ENCODE results near the gene LMO7. TPM values are rescaled to one million over a fixed set of nuclear protein-coding genes. Genes with fewer than 3 reads are reported as not detected.

The LMO7 gene
- total and polyA plus RNA-seq, 2 of the 4 experiments (the other 2 are of a cell fraction): 266 to 367 TPM

DNA sequence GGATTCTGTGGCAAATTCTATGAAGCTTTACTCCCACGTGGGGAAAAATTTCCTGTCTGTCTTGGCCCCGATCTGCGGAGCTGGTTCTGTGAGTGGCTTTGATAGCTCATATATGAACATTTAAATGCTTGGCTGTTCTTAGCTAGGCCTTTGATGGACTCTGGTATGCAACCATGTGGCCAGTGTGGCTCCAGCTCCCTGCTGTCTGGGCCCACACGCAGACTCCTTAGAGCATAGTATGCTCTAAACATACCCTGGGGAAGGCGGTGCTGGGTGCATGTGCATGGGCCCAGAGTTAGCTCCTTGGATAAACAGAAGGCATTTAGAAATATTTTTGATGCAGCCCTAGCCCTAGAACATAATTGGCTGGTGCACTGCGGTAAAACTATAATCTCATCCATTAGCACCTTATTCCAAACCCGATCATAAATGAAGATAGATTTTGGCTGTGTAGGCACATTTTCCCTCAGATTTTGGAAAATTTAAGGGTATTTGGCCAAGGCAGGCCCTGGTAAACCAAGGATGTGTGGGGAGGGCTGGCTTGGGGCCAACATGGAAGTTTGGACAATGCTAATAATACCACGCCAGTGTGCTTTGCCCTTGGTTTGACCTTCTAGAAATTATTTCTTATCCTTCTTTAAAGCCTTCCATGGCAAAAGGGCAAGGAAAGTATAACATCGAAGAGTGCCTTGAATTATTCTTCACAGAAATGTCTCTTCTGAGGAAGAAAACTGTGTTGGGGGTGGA, 153.5 kb downstream of the LMO7 start (continued):
- no peak for TF ChIP-seq NFE2L2 (IDR thresholded peaks at IDR 0.05; ENCODE audit: low read depth, low read length)
- no peak for TF ChIP-seq CEBPB (IDR thresholded peaks at IDR 0.05; ENCODE audit: low read depth, low read length)

DNA sequence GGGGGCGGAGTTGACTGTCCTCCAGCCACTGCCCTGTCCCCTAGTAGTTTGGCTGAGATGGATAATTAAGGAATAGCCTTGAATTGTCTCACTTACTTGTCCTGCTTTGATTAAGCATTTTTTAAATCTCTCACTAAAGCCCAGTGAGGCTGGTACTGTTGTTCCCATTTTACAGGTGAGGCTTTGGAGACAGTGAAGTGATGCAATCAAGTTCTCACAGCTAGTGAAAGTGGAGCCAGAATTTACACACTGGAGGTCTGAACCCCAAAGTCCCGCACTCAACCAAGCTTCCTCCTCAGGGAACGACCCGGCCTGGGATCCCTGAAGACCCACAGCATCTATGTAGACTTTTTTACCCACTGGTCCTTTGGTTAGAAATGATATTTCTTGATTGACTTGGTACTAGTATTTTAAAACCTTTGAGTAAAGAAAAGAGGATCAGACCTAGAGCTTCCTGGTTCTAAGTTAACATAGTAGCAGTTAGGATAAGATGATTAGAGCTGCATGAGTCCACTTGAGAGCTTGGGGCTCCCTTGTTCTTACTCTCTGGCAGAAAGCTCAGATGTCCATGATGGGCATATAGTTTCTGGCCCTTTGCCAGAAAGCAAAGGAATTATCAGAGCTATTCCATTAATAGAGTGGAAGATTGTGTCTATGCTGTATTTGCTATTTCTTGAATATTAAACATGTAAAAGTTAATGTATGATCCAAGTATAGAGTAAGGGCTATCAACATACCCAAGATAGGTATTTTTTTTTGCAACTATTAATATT, 154.3 kb downstream of the LMO7 start:
- Histone ChIP-seq H3K56ac (ENCODE audit: extremely low read depth, insufficient read depth, low read length) (no peak overlapping the region), H3K4me1 (ENCODE audit: control insufficient read depth, insufficient read depth, low read length) (peaks cover 19% of the 10 kb centered on the region), H3K9me3 (ENCODE audit: control insufficient read depth, insufficient read depth, low read length) (no peaks in the 10 kb centered on the region), H3K36me3 (ENCODE audit: control insufficient read depth, insufficient read depth, low read length) (no peaks in the 10 kb centered on the region), H3K9me1 (ENCODE audit: insufficient read depth, low read length) (peaks cover 26% of the 10 kb centered on the region), H2AK9ac (replicated peaks; ENCODE audit: low read depth, low read length, poor library complexity) (no peak overlapping the region), H3K27ac (ENCODE audit: insufficient read depth, low read length) (peak overlapping the region; percentile 1; the same call in 1 of the 2 replicates), H4K20me1 (ENCODE audit: insufficient read depth, low read length) (peaks cover 65% of the 10 kb centered on the region; the same call in 1 of the 2 replicates), H3K27me3 (ENCODE audit: control insufficient read depth, insufficient read depth, low read length) (no peaks in the 10 kb centered on the region), H4K8ac (ENCODE audit: low read depth in 2 of 2, low read length in 2 of 2) (peak overlapping the region in 1 of 2 experiments; percentile 39; a peak in 2 of 4 replicates), H2BK5ac (ENCODE audit: low read depth, low read length, poor library complexity, severe bottlenecking) (peak overlapping the region; percentile 76), H3K4ac (ENCODE audit: low read depth, low read length) (no peak overlapping the region), H2BK20ac (ENCODE audit: low read depth, low read length) (no peak overlapping the region), H2BK120ac (ENCODE audit: low read depth, low read length) (no peak overlapping the region), H3K23ac (ENCODE audit: low read depth, low read length) (no peak overlapping the region), H2AFZ (replicated peaks; ENCODE audit: low read length, poor library complexity) (no peak overlapping the region), H3K9ac (ENCODE audit: low read depth, low read length) (no peak overlapping the region), H4K5ac (ENCODE audit: low read depth, low read length) (peak overlapping the region; percentile 84; the same call in 1 of the 2 replicates), H3K4me2 (ENCODE audit: low read depth, low read length) (no peak overlapping the region), H3K18ac (ENCODE audit: low read depth, low read length) (peak overlapping the region; percentile 45; the same call in 1 of the 2 replicates), H2BK15ac (ENCODE audit: low read depth, low read length) (no peak overlapping the region), H2AK5ac (ENCODE audit: low read depth, low read length) (peak overlapping the region; percentile 51; the same call in 1 of the 2 replicates), H3K14ac (replicated peaks; ENCODE audit: low read depth, low read length) (no peak overlapping the region), H4K91ac (ENCODE audit: insufficient read depth, low read depth, low read length) (no peak overlapping the region), H3K79me1 (ENCODE audit: low read depth in 1 of 2, low read length in 2 of 2) (peaks cover 33 to 65% of the 10 kb centered on the region in 2 experiments), H3K4me3 (ENCODE audit: insufficient read depth, low read depth, low read length) (no peak overlapping the region)
- dilution Hi-C loops (cut with HindIII; ENCODE audit: low sequenced_read_pairs, unreplicated experiment): no loop called here
- CTCF ChIA-PET: interaction anchor here (0.7 kb wide), 1 partner anchor 53 kb away, joined by 3 read pairs; no protein-coding TSS in a partner anchor
- no CpG with 5 or more reads among the region's 4 CpGs for WGBS, 2 experiments (ENCODE audit: extremely low coverage in 2 of 2, insufficient read length in 1 of 2)
- in situ Hi-C loops (cut with MboI; ENCODE audit: low sequenced_read_pairs): no loop called here
- DNase-seq (no peak), ATAC-seq (ENCODE audit: low read depth) (no peak)
- intact Hi-C loops (cut with micrococcal nuclease): no loop called here
- no TSS peak for BruUV-seq (replicated peaks)
- POLR2A ChIA-PET (ENCODE audit: unreplicated experiment): no interaction called here
- no peak for TF ChIP-seq POLR2A (IDR thresholded peaks at IDR 0.05; ENCODE audit: low read depth, low read length)
- peak; percentile 60; the same call in 1 of the 2 replicates for TF ChIP-seq CEBPB (IDR thresholded peaks at IDR 0.05; ENCODE audit: low read depth, low read length)
